GM21619 (cell line): ENCODE data around the gene FAM131A.
A peak's percentile ranks its signal among the peaks of the same experiment; 100 is the strongest.
"Not testable (repeated sequence)": the region's sequence is repeated elsewhere in the genome, so short reads cannot be mapped to it uniquely, and the experiment has no call there.

ENCODE experiments used
- ATAC-seq: cut with Tn5 transposase; IDR thresholded peaks from one replicate; pipeline ENCODE4 v1.9.1; 2021; ENCODE audit not compliant: unreplicated experiment

The FAM131A gene

GRCh38 chr3:184338511-184338945, 1.1 kb downstream of the FAM131A start:
- no peak for ATAC-seq

- no peak for ATAC-seq
Observed at GRCh38 chr3:184339001-184339400, 1.6 kb downstream of the FAM131A start.

GRCh38 chr3:184339451-184340135, 2.2 kb downstream of the FAM131A start:
- ATAC-seq: not testable (repeated sequence)

- ATAC-seq: no peak
Observed at GRCh38 chr3:184341925-184342324, 4.5 kb downstream of the FAM131A start.

- no peak for ATAC-seq
Observed at GRCh38 chr3:184343200-184343876, 5.9 kb downstream of the FAM131A start.

- no peak for ATAC-seq
Observed at GRCh38 chr3:184344579-184345316, 7.3 kb downstream of the FAM131A start.

GRCh38 chr3:184345317-184346144, 8.1 kb downstream of the FAM131A start:
- peak; percentile 57 for ATAC-seq

GRCh38 chr3:184346480-184347190, 9.2 kb downstream of the FAM131A start:
- ATAC-seq: no peak

- no peak for ATAC-seq
Observed at GRCh38 chr3:184347321-184348056, 10.1 kb downstream of the FAM131A start.

GRCh38 chr3:184348057-184348382, 10.6 kb downstream of the FAM131A start:
- ATAC-seq: no peak

GRCh38 chr3:184349563-184350470, 12.4 kb downstream of the FAM131A start:
- no peak for ATAC-seq

- no peak for ATAC-seq
Observed at GRCh38 chr3:184350618-184351017, 13.2 kb downstream of the FAM131A start.

GRCh38 chr3:184351511-184352148, 14.2 kb downstream of the FAM131A start:
- ATAC-seq: no peak

- no peak for ATAC-seq
Observed at GRCh38 chr3:184352149-184352785, 14.9 kb downstream of the FAM131A start.

GRCh38 chr3:184352897-184353545, 15.6 kb downstream of the FAM131A start:
- ATAC-seq: no peak

GRCh38 chr3:184353546-184353941, 16.1 kb downstream of the FAM131A start:
- ATAC-seq: no peak

- ATAC-seq: no peak
Observed at GRCh38 chr3:184354121-184354728, 16.8 kb downstream of the FAM131A start.
